Cortex of kidney (tissue), 1 donor: ENCODE results near the gene MUC6.

ENCODE experiments used
- DNase-seq: peaks from one replicate; lab custom pipeline; 2025; lab: John Stamatoyannopoulos, UW

The MUC6 gene

DNA sequence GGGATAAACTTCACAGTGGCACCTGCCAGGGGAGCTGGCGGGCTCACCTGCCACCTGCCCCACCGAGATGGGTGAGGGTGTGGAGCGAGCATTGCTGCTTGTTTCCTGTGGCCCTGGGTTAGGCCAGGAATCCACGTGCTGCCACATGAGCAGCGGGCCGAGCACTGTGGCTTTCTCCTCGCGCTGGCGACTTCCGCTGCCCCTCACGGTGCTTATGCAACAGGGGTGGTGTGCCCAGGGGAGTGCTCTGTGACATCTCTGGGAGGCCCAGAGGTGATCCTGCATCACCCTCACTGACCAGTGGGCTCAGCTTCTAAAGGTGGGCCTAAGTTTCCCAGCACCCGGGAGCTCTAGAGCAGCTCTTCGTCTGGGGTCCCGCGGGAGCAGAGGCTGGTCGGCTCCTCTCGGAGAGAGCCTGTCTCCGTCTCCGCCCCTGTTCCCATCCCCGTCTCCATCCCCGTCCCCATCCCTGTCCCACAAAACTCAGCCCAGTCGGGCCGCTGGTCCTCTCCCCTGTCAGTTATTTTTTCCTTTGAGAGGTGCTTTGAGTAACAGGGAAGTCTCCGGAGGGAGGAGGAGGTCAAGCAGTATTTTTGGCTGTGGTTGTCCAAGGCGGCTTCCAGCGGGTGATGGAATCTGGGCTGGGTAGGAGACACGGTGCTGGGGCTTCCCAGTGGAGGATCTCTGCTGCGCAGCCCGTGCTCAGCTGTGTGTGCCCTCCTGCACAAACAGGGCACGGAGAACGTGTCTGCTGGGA, 68.3 kb downstream of the MUC6 start:
- no peak for DNase-seq

DNA sequence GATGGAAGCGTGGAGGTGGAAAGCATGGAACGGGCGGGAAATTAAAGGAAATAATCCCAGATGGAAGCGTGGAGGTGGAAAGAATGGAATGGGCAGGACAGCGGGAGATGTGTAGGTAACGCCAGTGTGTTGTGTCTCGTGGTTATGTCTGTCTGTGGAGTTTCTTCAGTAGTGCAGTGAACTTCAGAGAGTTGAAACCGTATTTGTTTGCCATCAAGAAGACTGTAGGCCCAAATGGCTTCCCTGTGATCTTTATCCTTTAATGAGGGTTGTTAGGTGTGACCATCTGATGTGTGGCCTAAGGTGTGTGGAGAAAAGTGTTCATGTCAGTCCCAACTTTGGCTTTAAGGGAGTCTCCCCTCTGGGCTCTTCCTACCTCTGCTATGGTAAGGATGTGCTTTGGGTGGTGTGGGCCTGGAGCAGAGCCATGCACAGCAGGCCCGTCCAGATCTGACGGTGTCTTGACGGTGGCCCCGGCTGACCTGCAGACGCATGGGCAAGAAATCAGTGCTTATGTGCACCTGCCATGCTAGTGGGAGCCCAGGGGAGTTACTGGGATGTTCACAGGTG, 71.2 kb downstream of the MUC6 start:
- no peak for DNase-seq

DNA sequence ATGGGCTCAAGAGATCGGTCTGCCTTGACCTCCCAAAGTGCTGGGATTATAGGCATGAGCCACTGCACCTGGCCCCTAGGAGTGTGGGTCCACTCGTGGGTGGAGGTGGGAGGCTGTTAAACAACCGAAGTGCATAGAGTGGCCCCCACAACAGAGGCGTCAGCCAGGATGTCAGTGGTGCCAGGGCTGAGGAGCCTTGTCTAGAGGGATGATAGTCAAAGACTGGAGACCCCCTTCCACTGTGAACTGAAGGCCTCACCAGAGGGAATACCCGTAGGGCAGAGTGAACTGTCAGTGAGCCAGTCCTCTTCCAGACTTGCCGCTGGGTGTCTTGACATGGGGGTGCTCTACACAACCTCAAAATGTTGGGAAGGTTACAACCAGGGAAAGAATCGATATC, 72.7 kb downstream of the MUC6 start:
- DNase-seq: no peak
